GM13977 (cell line): ENCODE data around the gene OAS3.

Experiments
- DNase-seq: peaks from one replicate; pipeline ENCODE4 v3.0.0; 2012; ENCODE audit warnings: low spot score
- in situ Hi-C: fragments of 300-500 bp; cut with MboI; formaldehyde crosslinking; loops from one replicate; pipeline ENCODE4 v1.12.0; 2022; ENCODE audit warnings: low sequenced_read_pairs, low pct_unique_long_range_greater_than_20kb, mixed read lengths, inconsistent platforms; ENCODE audit not compliant: unreplicated experiment
- TF ChIP-seq, protein P1 (sequence below): IDR thresholded peaks from 2 replicates; pipeline ENCODE4 v1.5.1; 2012; ENCODE audit warnings: mild to moderate bottlenecking, control low read depth; ENCODE audit not compliant: insufficient read depth; ENCODE audit errors: extremely low read depth, missing control alignments

Gene OAS3

DNA sequence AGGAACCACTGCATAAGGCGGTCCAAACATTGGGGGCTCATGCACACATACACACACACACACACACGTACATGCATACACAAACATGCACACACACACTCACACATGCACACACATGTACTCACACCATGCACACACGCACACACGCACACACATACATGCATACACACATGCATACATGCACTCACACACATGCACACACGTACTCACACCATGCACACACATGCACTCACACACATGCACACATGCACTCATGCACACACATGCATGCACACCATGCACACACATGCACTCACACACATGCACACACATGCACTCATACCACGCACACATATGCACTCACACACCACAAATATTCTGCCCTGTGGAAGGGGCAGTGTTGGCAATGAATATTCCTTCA is 62.2 kb downstream of the OAS3 start:
- in situ Hi-C loops, result no loop called here
- TF ChIP-seq, protein P1, sequence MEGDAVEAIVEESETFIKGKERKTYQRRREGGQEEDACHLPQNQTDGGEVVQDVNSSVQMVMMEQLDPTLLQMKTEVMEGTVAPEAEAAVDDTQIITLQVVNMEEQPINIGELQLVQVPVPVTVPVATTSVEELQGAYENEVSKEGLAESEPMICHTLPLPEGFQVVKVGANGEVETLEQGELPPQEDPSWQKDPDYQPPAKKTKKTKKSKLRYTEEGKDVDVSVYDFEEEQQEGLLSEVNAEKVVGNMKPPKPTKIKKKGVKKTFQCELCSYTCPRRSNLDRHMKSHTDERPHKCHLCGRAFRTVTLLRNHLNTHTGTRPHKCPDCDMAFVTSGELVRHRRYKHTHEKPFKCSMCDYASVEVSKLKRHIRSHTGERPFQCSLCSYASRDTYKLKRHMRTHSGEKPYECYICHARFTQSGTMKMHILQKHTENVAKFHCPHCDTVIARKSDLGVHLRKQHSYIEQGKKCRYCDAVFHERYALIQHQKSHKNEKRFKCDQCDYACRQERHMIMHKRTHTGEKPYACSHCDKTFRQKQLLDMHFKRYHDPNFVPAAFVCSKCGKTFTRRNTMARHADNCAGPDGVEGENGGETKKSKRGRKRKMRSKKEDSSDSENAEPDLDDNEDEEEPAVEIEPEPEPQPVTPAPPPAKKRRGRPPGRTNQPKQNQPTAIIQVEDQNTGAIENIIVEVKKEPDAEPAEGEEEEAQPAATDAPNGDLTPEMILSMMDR, result no peak
- DNase-seq, result no peak

DNA sequence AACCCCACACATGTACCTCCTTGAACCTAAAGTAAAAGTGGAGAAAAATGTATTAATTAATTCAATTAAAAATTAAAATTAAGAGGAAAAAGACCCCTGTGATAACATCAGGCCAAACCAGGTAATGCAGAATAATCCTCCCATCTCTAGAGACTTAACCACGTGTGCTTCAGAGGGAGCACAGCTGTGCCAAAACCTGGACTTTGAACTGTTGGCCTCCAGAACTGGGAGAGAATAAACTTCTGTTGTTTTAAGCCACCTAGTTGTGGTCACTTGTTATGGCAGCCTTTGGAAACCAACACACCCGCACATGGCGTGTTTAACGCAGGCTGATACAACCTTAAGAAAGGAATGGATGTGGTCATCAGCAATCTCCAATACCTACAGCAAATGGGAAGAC is 63.9 kb downstream of the OAS3 start:
- in situ Hi-C loops, result no loop called here
- DNase-seq, result no peak

DNA sequence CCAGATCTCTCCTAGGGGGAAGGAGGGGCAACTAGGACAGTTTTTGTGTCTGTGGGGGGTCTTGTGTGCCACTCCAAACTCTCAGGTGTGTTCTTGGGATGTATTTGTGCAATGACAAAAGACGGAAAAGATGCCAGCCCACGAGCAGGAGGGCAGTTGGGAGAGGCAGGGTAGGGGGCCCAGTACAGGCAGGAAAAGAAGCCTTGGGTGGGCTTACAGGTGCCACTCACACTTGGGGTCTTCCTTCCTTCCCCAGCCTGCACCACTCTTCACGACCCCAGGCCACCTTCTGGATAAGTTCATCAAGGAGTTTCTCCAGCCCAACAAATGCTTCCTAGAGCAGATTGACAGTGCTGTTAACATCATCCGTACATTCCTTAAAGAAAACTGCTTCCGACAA is 64.4 kb downstream of the OAS3 start:
- TF ChIP-seq, protein P1, result no peak
- DNase-seq, result no peak
- in situ Hi-C loops, result no loop called here

More for the DNA sequence above, 63.9 kb downstream of the OAS3 start:
- TF ChIP-seq, protein P1, result no peak

DNA sequence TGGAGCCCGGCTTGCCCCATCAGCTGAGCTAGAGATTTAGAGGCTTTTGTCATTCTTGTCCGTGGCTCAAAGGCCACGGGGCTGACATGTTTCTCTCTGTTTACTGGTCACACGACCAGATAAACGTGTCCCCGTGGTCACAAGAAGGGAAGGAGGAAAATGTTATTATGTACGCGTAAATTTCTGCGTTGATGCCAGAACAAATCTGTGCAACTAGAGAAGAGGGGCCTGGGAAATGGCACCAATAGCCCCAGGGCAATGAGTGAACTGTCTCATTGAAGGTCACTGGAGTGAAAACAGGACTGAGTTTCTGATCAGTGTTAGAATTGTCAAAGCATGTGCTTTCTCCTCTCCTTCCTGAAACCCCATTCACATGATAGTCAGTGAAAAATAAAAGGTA is 65.4 kb downstream of the OAS3 start:
- in situ Hi-C loops, result no loop called here
- DNase-seq, result no peak
- TF ChIP-seq, protein P1, result no peak

DNA sequence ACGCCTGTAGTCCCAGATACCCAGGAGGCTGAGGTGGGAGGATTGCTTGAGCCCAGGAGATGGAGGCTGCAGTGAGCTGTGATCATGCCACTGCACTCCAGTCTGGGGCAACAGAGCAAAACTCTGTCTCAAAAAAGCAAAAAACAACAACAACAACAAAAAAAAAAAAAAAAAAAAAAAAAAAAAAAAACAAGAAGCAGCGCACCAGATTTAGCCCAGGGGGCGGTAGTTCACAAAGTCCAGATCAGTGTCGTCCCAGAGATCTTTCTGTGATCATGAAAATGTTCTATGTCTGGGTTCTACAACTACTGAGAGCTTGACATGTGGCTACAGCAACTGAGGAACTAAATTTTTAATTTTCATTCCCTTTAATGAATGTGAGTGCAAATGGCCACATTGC is 67.5 kb downstream of the OAS3 start:
- no peak for DNase-seq
- in situ Hi-C loops, result no loop called here
- TF ChIP-seq, protein P1, result no peak

DNA sequence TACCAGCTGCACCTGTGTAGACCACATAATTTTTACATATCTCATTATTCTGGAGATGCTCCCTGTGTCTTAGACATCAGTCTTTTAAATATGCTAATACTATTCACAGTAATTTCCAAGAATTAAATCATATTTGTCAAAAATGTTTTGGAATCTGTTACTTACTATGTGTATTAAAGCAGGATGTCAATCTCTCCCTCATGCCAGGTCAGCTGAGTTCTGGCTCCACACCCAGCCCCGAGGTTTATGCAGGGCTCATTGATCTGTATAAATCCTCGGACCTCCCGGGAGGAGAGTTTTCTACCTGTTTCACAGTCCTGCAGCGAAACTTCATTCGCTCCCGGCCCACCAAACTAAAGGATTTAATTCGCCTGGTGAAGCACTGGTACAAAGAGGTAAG is 67.9 kb downstream of the OAS3 start:
- TF ChIP-seq, protein P1, result no peak
- in situ Hi-C loops, result no loop called here
- no peak for DNase-seq

DNA sequence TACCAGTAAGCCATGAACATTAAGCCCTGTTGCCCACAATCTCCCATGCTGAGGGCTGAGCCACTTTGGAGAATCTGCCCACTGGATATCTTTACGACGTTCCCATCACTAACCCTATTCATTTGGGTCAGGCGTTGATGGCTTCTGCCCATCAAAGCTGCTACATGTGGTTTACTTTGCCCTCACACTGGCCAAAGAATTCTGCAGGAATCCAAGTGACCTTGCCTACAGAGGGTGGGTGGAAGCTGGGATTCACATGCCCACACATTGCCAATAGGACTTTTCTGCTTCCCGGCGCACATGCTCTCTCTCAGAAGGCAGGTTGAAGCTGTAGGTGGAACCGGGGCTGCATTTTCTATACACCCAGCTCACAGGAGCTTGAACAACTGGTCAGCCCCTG is 68.4 kb downstream of the OAS3 start:
- DNase-seq, result no peak
- in situ Hi-C loops, result no loop called here
- TF ChIP-seq, protein P1, result no peak
